Measurements from ENCODE around the gene PET100. TPM values are rescaled to one million over a fixed set of nuclear protein-coding genes. Genes with fewer than 3 reads are reported as not detected.
A peak's percentile ranks its signal among the peaks of the same experiment; 100 is the strongest.

The PET100 gene
- total RNA-seq, 1 donor from 2014 or later = 10.3 TPM

GRCh38 chr19:7633698-7634097 lies 4.1 kb downstream of the PET100 start, which contains the start of gene PCP2:
Gene PCP2, minus strand, starts transcription at chr19:7633719. Its CDS starts 262 bp downstream, at chr19:7633457.
- FAIRE-seq = no peak
- H3K4me3 ChIP-seq (ENCODE audit: low read depth, low read length) = no peak within 1 kb of the TSS
- H3K27me3 ChIP-seq (ENCODE audit: control insufficient read depth, insufficient read depth, low read length) = no peaks in the 10 kb centered on the region
- DNase-seq (ENCODE audit: low read depth) = no peak
- H3K36me3 ChIP-seq (ENCODE audit: control insufficient read depth, insufficient read depth, low read length) = no peaks in the 10 kb centered on the region
- TF ChIP-seq, protein P1, sequence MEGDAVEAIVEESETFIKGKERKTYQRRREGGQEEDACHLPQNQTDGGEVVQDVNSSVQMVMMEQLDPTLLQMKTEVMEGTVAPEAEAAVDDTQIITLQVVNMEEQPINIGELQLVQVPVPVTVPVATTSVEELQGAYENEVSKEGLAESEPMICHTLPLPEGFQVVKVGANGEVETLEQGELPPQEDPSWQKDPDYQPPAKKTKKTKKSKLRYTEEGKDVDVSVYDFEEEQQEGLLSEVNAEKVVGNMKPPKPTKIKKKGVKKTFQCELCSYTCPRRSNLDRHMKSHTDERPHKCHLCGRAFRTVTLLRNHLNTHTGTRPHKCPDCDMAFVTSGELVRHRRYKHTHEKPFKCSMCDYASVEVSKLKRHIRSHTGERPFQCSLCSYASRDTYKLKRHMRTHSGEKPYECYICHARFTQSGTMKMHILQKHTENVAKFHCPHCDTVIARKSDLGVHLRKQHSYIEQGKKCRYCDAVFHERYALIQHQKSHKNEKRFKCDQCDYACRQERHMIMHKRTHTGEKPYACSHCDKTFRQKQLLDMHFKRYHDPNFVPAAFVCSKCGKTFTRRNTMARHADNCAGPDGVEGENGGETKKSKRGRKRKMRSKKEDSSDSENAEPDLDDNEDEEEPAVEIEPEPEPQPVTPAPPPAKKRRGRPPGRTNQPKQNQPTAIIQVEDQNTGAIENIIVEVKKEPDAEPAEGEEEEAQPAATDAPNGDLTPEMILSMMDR (IDR thresholded peaks at IDR 0.05; ENCODE audit: insufficient read depth, low read length, severe bottlenecking) = no peak

DNA sequence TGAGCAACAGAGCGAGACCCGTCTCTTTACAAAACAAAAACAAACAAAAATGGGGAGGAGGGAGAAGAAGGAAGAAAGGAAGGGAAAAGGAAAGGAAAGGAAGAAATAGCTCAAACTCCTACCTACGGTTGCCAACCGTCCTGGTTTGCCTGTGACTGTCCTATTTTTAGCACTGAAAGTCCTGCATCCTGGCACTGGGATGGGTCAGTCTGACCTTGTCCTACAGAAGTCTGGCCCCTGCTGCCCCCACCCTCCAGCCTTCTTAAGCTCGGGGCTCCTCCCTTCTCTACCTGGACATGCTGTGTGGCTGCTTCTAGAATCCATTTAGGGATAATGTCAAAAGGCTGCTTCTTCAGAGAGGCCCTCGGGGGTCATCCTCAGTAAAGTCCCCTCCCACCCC lies 6.1 kb downstream of the PET100 start:
- Histone ChIP-seq H3K4me3 (ENCODE audit: low read depth, low read length) (no peak overlapping the region), H3K27me3 (ENCODE audit: control insufficient read depth, insufficient read depth, low read length) (no peaks in the 10 kb centered on the region), H3K36me3 (ENCODE audit: control insufficient read depth, insufficient read depth, low read length) (peaks cover 4% of the 10 kb centered on the region)
- TF ChIP-seq, protein P1 (IDR thresholded peaks at IDR 0.05; ENCODE audit: insufficient read depth, low read length, severe bottlenecking) = no peak
- FAIRE-seq (no peak), DNase-seq (ENCODE audit: low read depth) (no peak)

- H3K27me3 ChIP-seq (ENCODE audit: control insufficient read depth, insufficient read depth, low read length) = no peaks in the 10 kb centered on the region
- H3K4me3 ChIP-seq (ENCODE audit: low read depth, low read length) = no peak overlapping the region
- TF ChIP-seq, protein P1 (IDR thresholded peaks at IDR 0.05; ENCODE audit: insufficient read depth, low read length, severe bottlenecking) = no peak
- FAIRE-seq (no peak), DNase-seq (ENCODE audit: low read depth) (no peak)
- peaks cover 4% of the 10 kb centered on the region for H3K36me3 ChIP-seq (ENCODE audit: control insufficient read depth, insufficient read depth, low read length)
Measured at GRCh38 chr19:7636317-7636690, 6.7 kb downstream of the PET100 start.

- H3K4me3 ChIP-seq (ENCODE audit: low read depth, low read length) = peak within 1 kb of the TSS; percentile 79
- DNase-seq (ENCODE audit: low read depth) (peak; percentile 47), FAIRE-seq (no peak)
- H3K36me3 ChIP-seq (ENCODE audit: control insufficient read depth, insufficient read depth, low read length) = peaks cover 4% of the 10 kb centered on the region
- TF ChIP-seq, protein P1 (IDR thresholded peaks at IDR 0.05; ENCODE audit: insufficient read depth, low read length, severe bottlenecking) = no peak
- H3K27me3 ChIP-seq (ENCODE audit: control insufficient read depth, insufficient read depth, low read length) = no peaks in the 10 kb centered on the region
Measured at GRCh38 chr19:7636691-7637373, 7.2 kb downstream of the PET100 start, which contains the start of gene STXBP2. Gene STXBP2, plus strand, starts transcription at chr19:7637110. Its CDS starts 40 bp downstream, at chr19:7637150.

- FAIRE-seq (no peak), DNase-seq (ENCODE audit: low read depth) (no peak)
- peak overlapping the region; percentile 79 for H3K4me3 ChIP-seq (ENCODE audit: low read depth, low read length)
- H3K36me3 ChIP-seq (ENCODE audit: control insufficient read depth, insufficient read depth, low read length) = peaks cover 9% of the 10 kb centered on the region
- TF ChIP-seq, protein P1 (IDR thresholded peaks at IDR 0.05; ENCODE audit: insufficient read depth, low read length, severe bottlenecking) = no peak
- H3K27me3 ChIP-seq (ENCODE audit: control insufficient read depth, insufficient read depth, low read length) = no peaks in the 10 kb centered on the region
Measured at GRCh38 chr19:7637374-7638256, 8.0 kb downstream of the PET100 start.
